GM23338 (cell line): ENCODE data around the gene CLEC12A. TPM values are rescaled to one million over a fixed set of nuclear protein-coding genes. Genes with fewer than 3 reads are reported as not detected.

Source experiments
- ATAC-seq: fragments of 200-7000 bp; cut with Tn5 transposase; 3 replicates; pipeline ENCODE4 v1.9.1; 2020
- DNase-seq: peaks from one replicate; pipeline ENCODE4 v3.0.0-alpha.2; 2015; ENCODE audit warnings: low spot score
- H2AFZ ChIP-seq: fragments of 200-600 bp; sonication (generic); 2 replicates; pipeline ENCODE4 v1.8.0; 2016; ENCODE audit warnings: antibody characterized with exemption, mild to moderate bottlenecking, moderate library complexity
- H3F3A ChIP-seq: fragments of 200-600 bp; sonication (generic); replicated peaks from 2 replicates; pipeline ENCODE4 v1.8.0; 2017; ENCODE audit warnings: antibody characterized with exemption, mixed run types, low read depth
- H3K27ac ChIP-seq: fragments of 200-600 bp; sonication (generic); 2 replicates; pipeline ENCODE4 v1.6.1; 2016; ENCODE audit warnings: low read depth
- H3K27me3 ChIP-seq: fragments of 200-600 bp; sonication (generic); 2 replicates; pipeline ENCODE4 v1.8.0; 2016; ENCODE audit warnings: mild to moderate bottlenecking, mixed run types, moderate library complexity; ENCODE audit not compliant: insufficient read depth
- H3K36me3 ChIP-seq: fragments of 200-600 bp; sonication (generic); 2 replicates; pipeline ENCODE4 v1.8.0; 2016; ENCODE audit warnings: mild to moderate bottlenecking; ENCODE audit not compliant: insufficient read depth
- H3K4me1 ChIP-seq: fragments of 200-600 bp; sonication (generic); 2 replicates; pipeline ENCODE4 v1.8.0; 2016; ENCODE audit warnings: mild to moderate bottlenecking, moderate library complexity; ENCODE audit not compliant: insufficient read depth
- H3K4me2 ChIP-seq: fragments of 200-600 bp; sonication (generic); 2 replicates; pipeline ENCODE4 v1.7.1; 2017; ENCODE audit warnings: mixed run types
- H3K4me3 ChIP-seq: fragments of 200-600 bp; sonication (generic); 2 replicates; pipeline ENCODE4 v1.6.1; 2016; ENCODE audit warnings: mixed run types
- H3K79me2 ChIP-seq: fragments of 200-600 bp; sonication (generic); replicated peaks from 2 replicates; pipeline ENCODE4 v1.8.0; 2017; ENCODE audit warnings: mild to moderate bottlenecking; ENCODE audit not compliant: insufficient read depth
- H3K9me2 ChIP-seq: fragments of 200-600 bp; sonication (generic); 2 replicates; pipeline ENCODE4 v1.8.0; 2017; ENCODE audit not compliant: insufficient read depth
- H4K20me1 ChIP-seq: fragments of 200-600 bp; sonication (generic); replicated peaks from 2 replicates; pipeline ENCODE4 v1.8.0; 2017; ENCODE audit warnings: mild to moderate bottlenecking; ENCODE audit not compliant: insufficient read depth
- H3K27ac Mint-ChIP-seq: 2 replicates; pipeline ENCODE4 v1.8.0; 2020; ENCODE audit warnings: inconsistent platforms, mild to moderate bottlenecking, moderate library complexity, mixed read lengths
- H3K27me3 Mint-ChIP-seq: 3 replicates; pipeline ENCODE4 v1.8.0; 2022; ENCODE audit warnings: low read depth, mild to moderate bottlenecking, moderate library complexity, mixed read lengths, inconsistent platforms; ENCODE audit not compliant: insufficient read depth, poor library complexity
- H3K36me3 Mint-ChIP-seq: 3 replicates; pipeline ENCODE4 v1.8.0; 2021; ENCODE audit warnings: low read depth, mild to moderate bottlenecking, inconsistent platforms, moderate library complexity, mixed read lengths
- H3K4me1 Mint-ChIP-seq: 3 replicates; pipeline ENCODE4 v1.8.0; 2020; ENCODE audit warnings: mild to moderate bottlenecking, inconsistent platforms, mixed read lengths
- H3K4me3 Mint-ChIP-seq: 3 replicates; pipeline ENCODE4 v1.8.0; 2021; ENCODE audit warnings: moderate library complexity, mild to moderate bottlenecking, inconsistent platforms, mixed read lengths
- H3K9me3 Mint-ChIP-seq: 3 replicates; pipeline ENCODE4 v1.8.0; 2020; ENCODE audit warnings: moderate library complexity, mild to moderate bottlenecking, inconsistent platforms, mixed read lengths
- EZH2phosphoT487 ChIP-seq: fragments of 200-600 bp; sonication (generic); IDR thresholded peaks from one replicate; pipeline ENCODE4 v1.8.1; 2018; ENCODE audit warnings: antibody characterized with exemption; ENCODE audit not compliant: unreplicated experiment
- JUNB ChIP-seq: IDR thresholded peaks from one replicate; pipeline ENCODE4 v1.6.1; 2016; ENCODE audit warnings: antibody characterized with exemption; ENCODE audit not compliant: unreplicated experiment
- NANOG ChIP-seq: IDR thresholded peaks from 2 replicates; pipeline ENCODE4 v1.6.1; 2016; ENCODE audit warnings: antibody characterized with exemption, borderline replicate concordance
- POLR2AphosphoS5 ChIP-seq: IDR thresholded peaks from 2 replicates; pipeline ENCODE4 v1.6.1; 2016; ENCODE audit warnings: antibody characterized with exemption, low read depth
- REST ChIP-seq: IDR thresholded peaks from one replicate; pipeline ENCODE4 v1.6.1; 2018; ENCODE audit warnings: antibody characterized with exemption; ENCODE audit not compliant: unreplicated experiment
- ZNF114 ChIP-seq: fragments of 250-450 bp; sonication (Bioruptor Pico); IDR thresholded peaks from 2 replicates; pipeline ENCODE4 v1.5.0; 2020; ENCODE audit warnings: mild to moderate bottlenecking, moderate library complexity
- ZNF331 ChIP-seq: fragments of 250-450 bp; sonication (Bioruptor Pico); IDR thresholded peaks from 2 replicates; pipeline ENCODE4 v1.5.0; 2020; ENCODE audit warnings: low read depth, mild to moderate bottlenecking, moderate library complexity
- polyA plus RNA-seq: library from polyadenylated mRNA; unstranded; fragments of >200 nt; fragmentation: Nextera tagmentation; extraction: Ambion mirVana; gene quantifications from 2 replicates; pipeline ENCODE4 v1.2.1, GENCODE V29; 2016
- total RNA-seq: library from RNA; depleted of rRNA; stranded (reverse); fragments of >200 nt; shearing (Covaris generic); gene quantifications from 2 replicates; pipeline ENCODE4 v1.2.3, GENCODE V29; 2014
- TF ChIP-seq, protein P1 (sequence below): IDR thresholded peaks from 2 replicates; pipeline ENCODE4 v1.6.1; 2016; ENCODE audit warnings: antibody characterized with exemption

Gene CLEC12A
- total and polyA plus RNA-seq, 2 experiments from 2014 or later = not detected

- no peaks in the 10 kb centered on the region for H3K9me2 ChIP-seq
- no peak overlapping the region for H3K4me3 ChIP-seq
- Mint-ChIP-seq H3K4me1 (no peaks in the 10 kb centered on the region), H3K4me3 (no peak overlapping the region), H3K27ac (no peak overlapping the region), H3K36me3 (no peaks in the 10 kb centered on the region), H3K9me3 (0 out of 3 replicates have a peak, but pooled peaks cover 4% of the 10 kb centered on the region), H3K27me3 (peaks cover 3% of the 10 kb centered on the region)
- no peaks in the 10 kb centered on the region for H3K27me3 ChIP-seq
- no peak overlapping the region for H3K27ac ChIP-seq
- H3K4me1 ChIP-seq = no peaks in the 10 kb centered on the region
- H2AFZ ChIP-seq = no peak overlapping the region
- H4K20me1 ChIP-seq = no peaks in the 10 kb centered on the region
- H3K4me2 ChIP-seq = no peak overlapping the region
- H3K36me3 ChIP-seq = no peaks in the 10 kb centered on the region
- no peak for DNase-seq
- ATAC-seq = no peak
- H3K79me2 ChIP-seq = no peaks in the 10 kb centered on the region
- TF ChIP-seq JUNB (no peak), POLR2AphosphoS5 (no peak), ZNF331 (CRISPR knock-in tag) (no peak), EZH2phosphoT487 (no peak), ZNF114 (CRISPR knock-in tag) (no peak), NANOG (no peak)
- TF ChIP-seq, protein P1, sequence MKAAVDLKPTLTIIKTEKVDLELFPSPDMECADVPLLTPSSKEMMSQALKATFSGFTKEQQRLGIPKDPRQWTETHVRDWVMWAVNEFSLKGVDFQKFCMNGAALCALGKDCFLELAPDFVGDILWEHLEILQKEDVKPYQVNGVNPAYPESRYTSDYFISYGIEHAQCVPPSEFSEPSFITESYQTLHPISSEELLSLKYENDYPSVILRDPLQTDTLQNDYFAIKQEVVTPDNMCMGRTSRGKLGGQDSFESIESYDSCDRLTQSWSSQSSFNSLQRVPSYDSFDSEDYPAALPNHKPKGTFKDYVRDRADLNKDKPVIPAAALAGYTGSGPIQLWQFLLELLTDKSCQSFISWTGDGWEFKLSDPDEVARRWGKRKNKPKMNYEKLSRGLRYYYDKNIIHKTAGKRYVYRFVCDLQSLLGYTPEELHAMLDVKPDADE = no peak
- H3F3A ChIP-seq = no peaks in the 10 kb centered on the region
These were observed 26.8 kb upstream of the CLEC12A start for GRCh38 chr12:9944391-9944790.

DNA sequence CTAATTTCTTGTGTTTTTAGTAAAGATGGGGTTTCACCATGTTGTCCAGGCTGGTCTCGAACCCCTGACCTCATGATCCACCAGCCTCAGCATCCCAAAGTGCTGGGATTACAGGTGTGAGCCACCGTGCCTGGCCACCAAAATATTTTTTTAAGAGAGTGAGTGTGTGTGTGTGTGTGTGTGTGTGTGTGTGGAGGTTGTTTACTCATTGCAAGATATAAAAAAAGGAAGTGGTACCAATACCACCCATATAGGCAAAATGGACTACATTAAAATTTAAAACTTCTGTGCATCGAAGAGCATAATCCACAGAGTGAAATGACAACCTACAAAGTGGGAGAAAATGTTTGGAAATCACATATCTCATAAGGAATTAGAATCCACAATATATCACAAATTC lies 23.5 kb upstream of the CLEC12A start:
- Histone ChIP-seq H3K79me2 (no peaks in the 10 kb centered on the region), H3K9me2 (no peaks in the 10 kb centered on the region), H4K20me1 (no peaks in the 10 kb centered on the region), H3F3A (no peaks in the 10 kb centered on the region), H3K27ac (no peak overlapping the region), H3K4me1 (no peaks in the 10 kb centered on the region), H3K4me2 (no peak overlapping the region), H2AFZ (no peak overlapping the region), H3K27me3 (no peaks in the 10 kb centered on the region), H3K36me3 (no peaks in the 10 kb centered on the region), H3K4me3 (no peak overlapping the region)
- H3K9me3 Mint-ChIP-seq = peaks cover 10% of the 10 kb centered on the region; the same call in 2 of the 3 replicates
- no peak overlapping the region for H3K4me3 Mint-ChIP-seq
- peaks cover 3% of the 10 kb centered on the region for H3K27me3 Mint-ChIP-seq
- H3K4me1 Mint-ChIP-seq = no peaks in the 10 kb centered on the region
- ATAC-seq (no peak), DNase-seq (no peak)
- H3K27ac Mint-ChIP-seq = no peak overlapping the region
- H3K36me3 Mint-ChIP-seq = peaks cover 6% of the 10 kb centered on the region; the same call in 1 of the 3 replicates
- TF ChIP-seq ZNF114 (CRISPR knock-in tag) = no peak
- TF ChIP-seq POLR2AphosphoS5 = no peak
- TF ChIP-seq REST = no peak
